ENCODE measurements around the gene PTPN4. TPM values are rescaled to one million over a fixed set of nuclear protein-coding genes. Genes with fewer than 3 reads are reported as not detected.

Gene PTPN4
- total and polyA plus RNA-seq, 2 of the 13 experiments (the other 11 are each of a cell fraction or from before 2014, with no cell fraction given), result 20.3 to 34.6 TPM

DNA sequence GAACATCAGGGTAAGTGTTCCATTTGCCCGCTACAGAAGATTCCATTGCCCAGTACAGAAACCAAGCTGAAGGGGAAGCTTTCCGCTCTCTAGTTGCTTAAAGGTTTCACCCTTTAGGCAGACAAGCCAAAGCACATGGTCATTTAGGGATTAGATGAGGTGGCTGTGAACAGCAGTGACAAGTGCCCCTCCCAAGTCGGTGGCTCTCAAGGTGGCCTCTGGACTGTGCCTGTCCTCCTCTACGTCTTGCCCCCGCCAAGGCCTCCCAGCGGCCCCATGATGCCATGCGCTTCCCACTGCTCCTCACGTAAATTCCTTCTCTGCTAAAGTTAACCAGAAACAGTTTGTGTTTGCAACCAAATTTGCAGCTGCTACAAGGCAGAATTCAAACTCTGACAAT is 24.2 kb upstream of the PTPN4 start (continued):
- TF ChIP-seq ZNF687 (CRISPR knock-in tag; IDR thresholded peaks at IDR 0.05) (peak; percentile 51), POLR2A (IDR thresholded peaks at IDR 0.05; ENCODE audit: insufficient read depth in 1 of 2, low read depth in 2 of 2, low read length in 2 of 2) (no peak), ZSCAN25 (CRISPR knock-in tag; IDR thresholded peaks at IDR 0.05) (0 out of 2 replicates have a peak, but pooled peaks have one; percentile 29), ZNF790 (CRISPR knock-in tag; IDR thresholded peaks at IDR 0.05; ENCODE audit: borderline replicate concordance) (peak; percentile 37; the same call in 1 of the 2 replicates), ZMYM4 (CRISPR knock-in tag; IDR thresholded peaks at IDR 0.05) (0 out of 2 replicates have a peak, but pooled peaks have one; percentile 13), ZNF709 (CRISPR knock-in tag; IDR thresholded peaks at IDR 0.05) (peak; percentile 37; the same call in 1 of the 2 replicates)
- TF ChIP-seq, protein P1, sequence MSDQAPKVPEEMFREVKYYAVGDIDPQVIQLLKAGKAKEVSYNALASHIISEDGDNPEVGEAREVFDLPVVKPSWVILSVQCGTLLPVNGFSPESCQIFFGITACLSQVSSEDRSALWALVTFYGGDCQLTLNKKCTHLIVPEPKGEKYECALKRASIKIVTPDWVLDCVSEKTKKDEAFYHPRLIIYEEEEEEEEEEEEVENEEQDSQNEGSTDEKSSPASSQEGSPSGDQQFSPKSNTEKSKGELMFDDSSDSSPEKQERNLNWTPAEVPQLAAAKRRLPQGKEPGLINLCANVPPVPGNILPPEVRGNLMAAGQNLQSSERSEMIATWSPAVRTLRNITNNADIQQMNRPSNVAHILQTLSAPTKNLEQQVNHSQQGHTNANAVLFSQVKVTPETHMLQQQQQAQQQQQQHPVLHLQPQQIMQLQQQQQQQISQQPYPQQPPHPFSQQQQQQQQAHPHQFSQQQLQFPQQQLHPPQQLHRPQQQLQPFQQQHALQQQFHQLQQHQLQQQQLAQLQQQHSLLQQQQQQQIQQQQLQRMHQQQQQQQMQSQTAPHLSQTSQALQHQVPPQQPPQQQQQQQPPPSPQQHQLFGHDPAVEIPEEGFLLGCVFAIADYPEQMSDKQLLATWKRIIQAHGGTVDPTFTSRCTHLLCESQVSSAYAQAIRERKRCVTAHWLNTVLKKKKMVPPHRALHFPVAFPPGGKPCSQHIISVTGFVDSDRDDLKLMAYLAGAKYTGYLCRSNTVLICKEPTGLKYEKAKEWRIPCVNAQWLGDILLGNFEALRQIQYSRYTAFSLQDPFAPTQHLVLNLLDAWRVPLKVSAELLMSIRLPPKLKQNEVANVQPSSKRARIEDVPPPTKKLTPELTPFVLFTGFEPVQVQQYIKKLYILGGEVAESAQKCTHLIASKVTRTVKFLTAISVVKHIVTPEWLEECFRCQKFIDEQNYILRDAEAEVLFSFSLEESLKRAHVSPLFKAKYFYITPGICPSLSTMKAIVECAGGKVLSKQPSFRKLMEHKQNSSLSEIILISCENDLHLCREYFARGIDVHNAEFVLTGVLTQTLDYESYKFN (CRISPR knock-in tag; conservative IDR thresholded peaks at IDR 0.05), result 0 out of 2 replicates have a peak, but pooled peaks have one; percentile 15

Data from HepG2 (cell line).